Keratinocyte (primary cell): ENCODE results near the gene COL9A3. TPM values are rescaled to one million over a fixed set of nuclear protein-coding genes. Genes with fewer than 3 reads are reported as not detected.

Experiments used
- DNase-seq: peaks from one replicate; pipeline ENCODE4 v3.0.0-alpha.2; 2011; ENCODE audit warnings: low read depth, missing footprints, low spot score
- FAIRE-seq: peaks from 2 replicates; lab custom pipeline; 2011; peaks lifted over from hg19 to GRCh38; lab: Jason Lieb, UNC
- H2AFZ ChIP-seq: 2 replicates; pipeline ENCODE4 v1.6.0; 2012; ENCODE audit warnings: low read length, control low read depth, inconsistent platforms; ENCODE audit not compliant: control insufficient read depth
- H3K27ac ChIP-seq: 2 replicates; pipeline ENCODE4 v1.5.1; 2011; ENCODE audit warnings: low read length; ENCODE audit not compliant: control insufficient read depth, insufficient read depth
- H3K27me3 ChIP-seq: 3 replicates; pipeline ENCODE4 v1.6.0; 2011; ENCODE audit warnings: low read length; ENCODE audit not compliant: control insufficient read depth, insufficient read depth; ENCODE audit errors: extremely low read depth
- H3K36me3 ChIP-seq, 2 experiments: 2 replicates in 1 of 2; 3 replicates in 1 of 2; pipeline ENCODE4 v1.5.1; 2011; ENCODE audit warnings: low read length in 2 of 2, mild to moderate bottlenecking in 1 of 2; ENCODE audit not compliant: control insufficient read depth in 2 of 2, insufficient read depth in 2 of 2; ENCODE audit errors: extremely low read depth in 1 of 2
- H3K4me1 ChIP-seq: 3 replicates; pipeline ENCODE4 v1.5.1; 2011; ENCODE audit warnings: low read length; ENCODE audit not compliant: control insufficient read depth, insufficient read depth; ENCODE audit errors: extremely low read depth
- H3K4me2 ChIP-seq: 3 replicates; pipeline ENCODE4 v1.6.0; 2011; ENCODE audit warnings: low read depth, low read length; ENCODE audit not compliant: control insufficient read depth, insufficient read depth; ENCODE audit errors: extremely low read depth
- H3K4me3 ChIP-seq, 3 experiments: fragments of 200-600 bp in 1 of 3; sonication (generic) in 1 of 3; 2 replicates in 2 of 3; 3 replicates in 1 of 3; pipeline ENCODE4 v1.5.1; 2011 to 2016; ENCODE audit warnings: low read length in 3 of 3, mild to moderate bottlenecking in 3 of 3, control low read depth in 2 of 3, inconsistent platforms in 1 of 3, low read depth in 1 of 3, mixed read lengths in 1 of 3, mixed run types in 1 of 3, moderate library complexity in 1 of 3; ENCODE audit not compliant: control insufficient read depth in 2 of 3, insufficient read depth in 2 of 3; ENCODE audit errors: extremely low read depth in 1 of 3
- H3K79me2 ChIP-seq: 2 replicates; pipeline ENCODE4 v1.6.0; 2012; ENCODE audit warnings: low read length; ENCODE audit not compliant: control insufficient read depth, insufficient read depth
- H3K9ac ChIP-seq: 3 replicates; pipeline ENCODE4 v1.6.0; 2011; ENCODE audit warnings: low read length; ENCODE audit not compliant: control insufficient read depth, insufficient read depth; ENCODE audit errors: extremely low read depth
- H3K9me1 ChIP-seq: 3 replicates; pipeline ENCODE4 v1.6.0; 2011; ENCODE audit warnings: low read length; ENCODE audit not compliant: control insufficient read depth, insufficient read depth; ENCODE audit errors: extremely low read depth
- H3K9me3 ChIP-seq: 2 replicates; pipeline ENCODE4 v1.5.1; 2012; ENCODE audit warnings: low read depth, low read length; ENCODE audit not compliant: control insufficient read depth
- H4K20me1 ChIP-seq: 3 replicates; pipeline ENCODE4 v1.6.0; 2011; ENCODE audit warnings: low read length; ENCODE audit not compliant: control insufficient read depth, insufficient read depth; ENCODE audit errors: extremely low read depth
- EZH2 ChIP-seq: IDR thresholded peaks from one replicate; pipeline ENCODE4 v1.6.1; 2012; ENCODE audit warnings: inconsistent platforms, mild to moderate bottlenecking, low read length, moderate library complexity
- dilution Hi-C: fragments of 300-500 bp; cut with MboI; formaldehyde crosslinking; loops from one replicate; pipeline ENCODE4 v1.7.0; 2020; ENCODE audit warnings: low sequenced_read_pairs; ENCODE audit not compliant: extremely low pct_ligation_motif_present
- polyA plus RNA-seq, 5 experiments: library from polyadenylated mRNA; depleted of rRNA in 3 of 5; stranded (reverse) in 3 of 5; stranded (forward) in 1 of 5; unstranded in 1 of 5; fragments of >200 nt; gene quantifications; 1 replicate in 1 of 5; 2 replicates in 3 of 5; 3 replicates in 1 of 5; pipeline versions ENCODE4 v1.2.1 to v1.2.3, GENCODE V29; 2011 to 2012; ENCODE audit warnings: missing spikeins in 2 of 5, low read depth in 1 of 5, low replicate concordance in 1 of 5
- TF ChIP-seq, protein P1 (sequence below), 3 experiments: IDR thresholded peaks in 1 of 3; conservative IDR thresholded peaks in 1 of 3; optimal IDR thresholded peaks in 1 of 3; 2 replicates in 2 of 3; 3 replicates in 1 of 3; pipeline versions ENCODE3 to v1.5.1; 2011; ENCODE audit warnings: low read length in 3 of 3, mild to moderate bottlenecking in 3 of 3, moderate library complexity in 2 of 3, control low read depth in 1 of 3, inconsistent platforms in 1 of 3; ENCODE audit not compliant: insufficient read depth in 2 of 3; ENCODE audit errors: extremely low read depth in 1 of 3

The COL9A3 gene
- polyA plus RNA-seq, 1 donor (not counting 4 experiments of a cell fraction or from before 2014, with no cell fraction given): 4.8 TPM

DNA sequence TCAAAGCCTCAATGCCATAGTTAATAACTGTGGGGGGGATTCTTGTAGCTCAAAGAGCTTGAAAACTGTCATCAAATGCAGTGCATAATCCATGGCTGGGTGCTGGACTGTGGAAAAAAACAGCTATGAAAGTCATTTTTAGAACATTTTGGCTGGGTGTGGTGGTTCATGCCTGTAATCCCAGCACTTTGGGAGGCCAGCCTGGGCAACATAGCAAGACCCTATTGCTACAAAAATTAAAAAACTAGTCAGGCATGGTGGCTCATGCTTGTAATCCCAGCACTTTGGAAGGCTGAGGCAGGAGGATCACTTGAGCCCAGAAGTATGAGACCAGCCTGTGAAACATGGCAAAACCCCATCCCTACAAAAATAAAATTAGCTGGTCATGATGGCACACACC lies 32.6 kb downstream of the COL9A3 start:
- Histone ChIP-seq H3K27me3 (no peaks in the 10 kb centered on the region), H3K9me1 (no peaks in the 10 kb centered on the region), H3K79me2 (peaks cover 20% of the 10 kb centered on the region), H3K36me3 (peaks cover 23 to 24% of the 10 kb centered on the region in 2 experiments), H3K4me2 (no peak overlapping the region), H3K9ac (no peak overlapping the region), H3K4me3 (no peak overlapping the region), H4K20me1 (no peaks in the 10 kb centered on the region), H3K27ac (no peak overlapping the region), H3K4me1 (no peaks in the 10 kb centered on the region), H3K9me3 (no peaks in the 10 kb centered on the region), H2AFZ (no peak overlapping the region)
- TF ChIP-seq EZH2: no peak
- TF ChIP-seq, protein P1, sequence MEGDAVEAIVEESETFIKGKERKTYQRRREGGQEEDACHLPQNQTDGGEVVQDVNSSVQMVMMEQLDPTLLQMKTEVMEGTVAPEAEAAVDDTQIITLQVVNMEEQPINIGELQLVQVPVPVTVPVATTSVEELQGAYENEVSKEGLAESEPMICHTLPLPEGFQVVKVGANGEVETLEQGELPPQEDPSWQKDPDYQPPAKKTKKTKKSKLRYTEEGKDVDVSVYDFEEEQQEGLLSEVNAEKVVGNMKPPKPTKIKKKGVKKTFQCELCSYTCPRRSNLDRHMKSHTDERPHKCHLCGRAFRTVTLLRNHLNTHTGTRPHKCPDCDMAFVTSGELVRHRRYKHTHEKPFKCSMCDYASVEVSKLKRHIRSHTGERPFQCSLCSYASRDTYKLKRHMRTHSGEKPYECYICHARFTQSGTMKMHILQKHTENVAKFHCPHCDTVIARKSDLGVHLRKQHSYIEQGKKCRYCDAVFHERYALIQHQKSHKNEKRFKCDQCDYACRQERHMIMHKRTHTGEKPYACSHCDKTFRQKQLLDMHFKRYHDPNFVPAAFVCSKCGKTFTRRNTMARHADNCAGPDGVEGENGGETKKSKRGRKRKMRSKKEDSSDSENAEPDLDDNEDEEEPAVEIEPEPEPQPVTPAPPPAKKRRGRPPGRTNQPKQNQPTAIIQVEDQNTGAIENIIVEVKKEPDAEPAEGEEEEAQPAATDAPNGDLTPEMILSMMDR (optimal IDR thresholded peaks at IDR 0.05 in 1 of 3, IDR thresholded peaks at IDR 0.05 in 1 of 3, conservative IDR thresholded peaks at IDR 0.05 in 1 of 3; ENCODE audit: extremely low read depth in 1 of 3, insufficient read depth in 2 of 3, low read length in 3 of 3): no peak
- dilution Hi-C loops: no loop called here
- DNase-seq (no peak), FAIRE-seq (no peak)

DNA sequence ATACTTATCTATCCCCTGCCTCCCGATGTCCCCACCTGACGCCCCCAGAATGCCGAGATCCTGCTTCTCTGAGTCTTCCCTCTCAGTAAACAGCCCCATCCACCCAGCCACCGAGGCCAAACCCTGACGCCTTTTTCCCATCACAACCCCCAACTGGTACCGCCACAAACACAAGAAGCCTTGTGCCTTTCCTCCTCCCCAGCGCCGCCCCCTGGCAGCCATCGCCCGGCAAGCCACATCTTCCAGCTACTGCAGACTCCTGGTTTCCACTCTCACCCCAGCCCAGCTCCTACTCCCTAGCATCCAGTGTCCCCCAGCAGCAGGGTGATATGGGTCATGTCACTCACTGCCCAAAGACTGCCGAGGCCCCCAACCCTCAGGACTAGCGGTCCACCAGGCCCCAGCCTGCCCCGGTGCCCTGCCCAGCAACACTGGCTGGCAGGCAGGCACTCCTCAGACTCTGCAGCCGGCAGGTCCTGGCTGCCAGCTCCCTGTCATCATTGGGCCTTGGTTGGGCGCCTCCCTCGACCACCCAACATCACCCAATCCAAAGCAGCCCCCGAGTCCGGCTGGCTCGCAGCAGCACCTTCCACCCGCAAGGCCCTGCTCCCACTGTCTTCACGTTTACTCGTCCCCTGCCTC lies 33.6 kb downstream of the COL9A3 start:
- FAIRE-seq (no peak), DNase-seq (no peak)
- peaks cover 20% of the 10 kb centered on the region for H3K79me2 ChIP-seq
- no peaks in the 10 kb centered on the region for H3K4me1 ChIP-seq
- no peak overlapping the region for H3K27ac ChIP-seq
- H3K9me3 ChIP-seq: no peaks in the 10 kb centered on the region
- peaks cover 27 to 28% of the 10 kb centered on the region in 2 experiments for H3K36me3 ChIP-seq
- H3K27me3 ChIP-seq: no peaks in the 10 kb centered on the region
- no peaks in the 10 kb centered on the region for H3K9me1 ChIP-seq
- no peak overlapping the region for H3K9ac ChIP-seq
- TF ChIP-seq, protein P1 (optimal IDR thresholded peaks at IDR 0.05 in 1 of 3, IDR thresholded peaks at IDR 0.05 in 1 of 3, conservative IDR thresholded peaks at IDR 0.05 in 1 of 3; ENCODE audit: extremely low read depth in 1 of 3, insufficient read depth in 2 of 3, low read length in 3 of 3): no peak
- no peak for TF ChIP-seq EZH2
- dilution Hi-C loops: no loop called here
- H3K4me2 ChIP-seq: no peak overlapping the region
- no peaks in the 10 kb centered on the region for H4K20me1 ChIP-seq
- H3K4me3 ChIP-seq: no peak overlapping the region
- no peak overlapping the region for H2AFZ ChIP-seq
